DND-41 (cell line): ENCODE data around the gene AFF2.

Source experiments
- ATAC-seq: fragments of 200-7000 bp; cut with Tn5 transposase; 3 replicates; pipeline ENCODE4 v1.9.1; 2021; ENCODE audit warnings: low read depth; ENCODE audit not compliant: insufficient read depth
- DNase-seq: peaks from one replicate; pipeline ENCODE4 v3.0.0-alpha.2; 2020
- H2AFZ ChIP-seq: 2 replicates; pipeline ENCODE4 v1.6.0; 2012; ENCODE audit warnings: low read depth, low read length
- H3K27ac ChIP-seq: 2 replicates; pipeline ENCODE4 v1.5.1; 2012; ENCODE audit warnings: low read length, inconsistent platforms
- H3K27me3 ChIP-seq: fragments of 200-600 bp; sonication (generic); 2 replicates; pipeline ENCODE4 v1.6.0; 2012; ENCODE audit warnings: low read length, mild to moderate bottlenecking, inconsistent platforms; ENCODE audit not compliant: insufficient read depth, poor library complexity
- H3K36me3 ChIP-seq: 2 replicates; pipeline ENCODE4 v1.5.1; 2012; ENCODE audit warnings: low read length, inconsistent platforms; ENCODE audit not compliant: insufficient read depth
- H3K4me1 ChIP-seq: 2 replicates; pipeline ENCODE4 v1.5.1; 2012; ENCODE audit warnings: mild to moderate bottlenecking, low read length; ENCODE audit not compliant: insufficient read depth
- H3K4me2 ChIP-seq: 2 replicates; pipeline ENCODE4 v1.6.0; 2012; ENCODE audit warnings: mild to moderate bottlenecking, moderate library complexity, low read length, inconsistent platforms; ENCODE audit not compliant: insufficient read depth
- H3K4me3 ChIP-seq, 2 experiments: fragments of 200-600 bp in 1 of 2; shearing (Covaris generic) in 1 of 2; 2 replicates each; pipeline ENCODE4 v1.5.1; 2012 to 2016; ENCODE audit warnings: inconsistent platforms in 2 of 2, low read length in 2 of 2, mild to moderate bottlenecking in 2 of 2, low read depth in 1 of 2, moderate library complexity in 1 of 2
- H3K79me2 ChIP-seq: 2 replicates; pipeline ENCODE4 v1.6.0; 2012; ENCODE audit warnings: low read length, inconsistent platforms; ENCODE audit not compliant: insufficient read depth
- H3K9ac ChIP-seq: 2 replicates; pipeline ENCODE4 v1.6.0; 2012; ENCODE audit warnings: low read depth, mild to moderate bottlenecking, inconsistent platforms, low read length, moderate library complexity
- H3K9me3 ChIP-seq: 2 replicates; pipeline ENCODE4 v1.5.1; 2012; ENCODE audit warnings: low read length, moderate library complexity, mild to moderate bottlenecking, inconsistent platforms; ENCODE audit not compliant: insufficient read depth, severe bottlenecking
- H4K20me1 ChIP-seq: 2 replicates; pipeline ENCODE4 v1.6.0; 2012; ENCODE audit warnings: low read length; ENCODE audit not compliant: insufficient read depth
- EZH2 ChIP-seq: IDR thresholded peaks from 3 replicates; pipeline ENCODE4 v1.6.1; 2012; ENCODE audit warnings: borderline replicate concordance, low read depth, mild to moderate bottlenecking, moderate library complexity, low read length, inconsistent platforms; ENCODE audit not compliant: severe bottlenecking
- TF ChIP-seq, protein P1 (sequence below): IDR thresholded peaks from 2 replicates; pipeline ENCODE4 v1.5.1; 2012; ENCODE audit warnings: borderline replicate concordance, low read length, moderate library complexity, mild to moderate bottlenecking; ENCODE audit not compliant: poor library complexity, severe bottlenecking; ENCODE audit errors: extremely low read depth

Gene AFF2

DNA sequence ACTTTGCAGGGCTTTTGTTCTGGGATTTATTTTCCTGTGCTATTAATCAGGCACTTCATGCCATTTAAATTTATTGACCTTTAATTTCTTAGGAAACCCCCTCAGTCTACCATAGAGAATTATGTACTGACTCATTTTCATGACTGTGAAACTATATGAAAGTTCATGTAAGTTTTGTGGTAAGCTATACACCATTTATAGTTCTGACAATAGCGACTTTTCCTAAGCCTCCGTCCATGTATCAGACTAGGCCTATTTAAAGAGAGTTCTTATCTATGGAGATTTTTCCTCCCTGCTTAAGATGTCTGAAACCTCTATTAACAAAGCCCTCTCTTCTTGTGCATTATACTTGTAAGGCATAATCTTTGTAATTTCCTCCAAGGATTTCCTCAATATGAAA, 111.6 kb downstream of the AFF2 start:
- no peak overlapping the region for H3K27ac ChIP-seq
- H4K20me1 ChIP-seq, result no peaks in the 10 kb centered on the region
- peaks cover 3% of the 10 kb centered on the region; the same call in 1 of the 2 replicates for H3K79me2 ChIP-seq
- no peaks in the 10 kb centered on the region for H3K27me3 ChIP-seq
- TF ChIP-seq, protein P1, sequence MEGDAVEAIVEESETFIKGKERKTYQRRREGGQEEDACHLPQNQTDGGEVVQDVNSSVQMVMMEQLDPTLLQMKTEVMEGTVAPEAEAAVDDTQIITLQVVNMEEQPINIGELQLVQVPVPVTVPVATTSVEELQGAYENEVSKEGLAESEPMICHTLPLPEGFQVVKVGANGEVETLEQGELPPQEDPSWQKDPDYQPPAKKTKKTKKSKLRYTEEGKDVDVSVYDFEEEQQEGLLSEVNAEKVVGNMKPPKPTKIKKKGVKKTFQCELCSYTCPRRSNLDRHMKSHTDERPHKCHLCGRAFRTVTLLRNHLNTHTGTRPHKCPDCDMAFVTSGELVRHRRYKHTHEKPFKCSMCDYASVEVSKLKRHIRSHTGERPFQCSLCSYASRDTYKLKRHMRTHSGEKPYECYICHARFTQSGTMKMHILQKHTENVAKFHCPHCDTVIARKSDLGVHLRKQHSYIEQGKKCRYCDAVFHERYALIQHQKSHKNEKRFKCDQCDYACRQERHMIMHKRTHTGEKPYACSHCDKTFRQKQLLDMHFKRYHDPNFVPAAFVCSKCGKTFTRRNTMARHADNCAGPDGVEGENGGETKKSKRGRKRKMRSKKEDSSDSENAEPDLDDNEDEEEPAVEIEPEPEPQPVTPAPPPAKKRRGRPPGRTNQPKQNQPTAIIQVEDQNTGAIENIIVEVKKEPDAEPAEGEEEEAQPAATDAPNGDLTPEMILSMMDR, result no peak
- TF ChIP-seq EZH2, result no peak
- H3K36me3 ChIP-seq, result no peaks in the 10 kb centered on the region
- H2AFZ ChIP-seq, result no peak overlapping the region
- no peak overlapping the region for H3K4me3 ChIP-seq
- no peaks in the 10 kb centered on the region for H3K9me3 ChIP-seq
- no peak overlapping the region for H3K9ac ChIP-seq
- no peaks in the 10 kb centered on the region for H3K4me1 ChIP-seq
- DNase-seq (no peak), ATAC-seq (no peak)
- no peak overlapping the region for H3K4me2 ChIP-seq

DNA sequence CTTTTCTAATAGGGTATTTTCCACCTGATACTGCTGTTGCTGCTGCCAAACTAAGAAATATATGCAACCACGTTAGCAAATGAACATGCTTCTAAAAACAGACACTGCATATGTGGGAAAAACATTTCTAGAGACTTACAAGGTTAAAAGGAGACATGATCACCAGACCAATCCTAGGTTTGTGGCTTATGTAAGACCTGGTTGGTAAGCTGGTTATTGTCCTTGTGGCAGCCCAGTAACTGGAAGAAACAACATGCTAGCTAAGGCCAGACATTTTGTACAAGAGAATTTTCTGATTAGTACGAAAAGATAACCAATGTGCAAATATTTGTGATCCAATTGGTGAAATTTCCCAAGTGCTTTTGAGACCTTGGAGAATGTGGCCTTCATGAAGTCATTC, 112.0 kb downstream of the AFF2 start:
- no peaks in the 10 kb centered on the region for H3K9me3 ChIP-seq
- H3K4me1 ChIP-seq, result no peaks in the 10 kb centered on the region
- H3K27ac ChIP-seq, result no peak overlapping the region
- peaks cover 3% of the 10 kb centered on the region; the same call in 1 of the 2 replicates for H3K79me2 ChIP-seq
- H4K20me1 ChIP-seq, result no peaks in the 10 kb centered on the region
- H3K27me3 ChIP-seq, result no peaks in the 10 kb centered on the region
- DNase-seq (no peak), ATAC-seq (no peak)
- no peak overlapping the region for H2AFZ ChIP-seq
- H3K4me3 ChIP-seq, result no peak overlapping the region
- no peak overlapping the region for H3K4me2 ChIP-seq
- H3K36me3 ChIP-seq, result no peaks in the 10 kb centered on the region
- no peak overlapping the region for H3K9ac ChIP-seq
- TF ChIP-seq, protein P1, result no peak
- TF ChIP-seq EZH2, result no peak

DNA sequence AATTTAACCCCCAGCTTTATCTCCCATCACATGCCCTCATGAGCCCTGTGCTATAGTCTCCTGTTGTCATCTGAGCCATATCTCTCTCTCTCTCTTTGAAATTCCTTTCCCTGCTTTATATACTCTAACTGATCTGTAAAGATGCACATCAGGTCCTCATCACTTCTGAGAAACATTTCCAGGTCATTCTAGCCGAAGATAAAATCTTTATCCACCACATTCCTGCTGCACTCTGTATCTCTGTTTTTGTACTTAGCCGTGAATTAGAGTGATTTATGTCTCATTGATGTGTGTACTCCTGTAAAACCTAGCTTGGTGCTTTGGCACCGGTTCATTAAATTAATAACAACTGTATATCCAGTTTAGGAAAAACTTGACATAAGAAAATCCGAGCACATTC, 113.2 kb downstream of the AFF2 start:
- H3K79me2 ChIP-seq, result peaks cover 3% of the 10 kb centered on the region; the same call in 1 of the 2 replicates
- H3K27me3 ChIP-seq, result no peaks in the 10 kb centered on the region
- no peak overlapping the region for H3K4me2 ChIP-seq
- DNase-seq (no peak), ATAC-seq (no peak)
- H2AFZ ChIP-seq, result no peak overlapping the region
- H3K27ac ChIP-seq, result no peak overlapping the region
- no peak overlapping the region for H3K9ac ChIP-seq
- no peaks in the 10 kb centered on the region for H3K36me3 ChIP-seq
- TF ChIP-seq EZH2, result no peak
- TF ChIP-seq, protein P1, result no peak
- no peak overlapping the region for H3K4me3 ChIP-seq
- no peaks in the 10 kb centered on the region for H4K20me1 ChIP-seq
- H3K9me3 ChIP-seq, result no peaks in the 10 kb centered on the region
- H3K4me1 ChIP-seq, result no peaks in the 10 kb centered on the region

- Histone ChIP-seq H3K9me3 (no peaks in the 10 kb centered on the region), H3K79me2 (peaks cover 9% of the 10 kb centered on the region; the same call in 1 of the 2 replicates), H3K27ac (no peak overlapping the region), H4K20me1 (no peaks in the 10 kb centered on the region), H3K27me3 (no peaks in the 10 kb centered on the region), H3K36me3 (no peaks in the 10 kb centered on the region), H3K9ac (no peak overlapping the region), H2AFZ (no peak overlapping the region), H3K4me2 (no peak overlapping the region), H3K4me3 (no peak overlapping the region), H3K4me1 (peaks cover 12% of the 10 kb centered on the region)
- no peak for TF ChIP-seq EZH2
- DNase-seq (no peak), ATAC-seq (no peak)
Observed at GRCh38 chrX:148615491-148615890, 115.1 kb downstream of the AFF2 start.
